B cell (primary cell): ENCODE data around the gene NOP9. TPM values are rescaled to one million over a fixed set of nuclear protein-coding genes. Genes with fewer than 3 reads are reported as not detected.

Experiments used
- ATAC-seq: fragments of 200-7000 bp; cut with Tn5 transposase; one replicate; pipeline ENCODE4 v1.10.0; 2021; ENCODE audit warnings: low read depth, mild to moderate bottlenecking, moderate number of reproducible peaks, moderate library complexity
- CTCF ChIA-PET: fragments of 350-600 bp; sonication (Branson Sonifier 250); formaldehyde crosslinking; loops from one replicate; lab custom pipeline; 2021; ENCODE audit warnings: antibody characterized with exemption, inconsistent platforms; lab: Charles Lee
- POLR2A ChIA-PET: fragments of 350-600 bp; sonication (Branson Sonifier 250); formaldehyde crosslinking; loops from one replicate; lab custom pipeline; 2021; ENCODE audit warnings: antibody characterized with exemption; lab: Charles Lee
- DNase-seq: peaks from one replicate; pipeline ENCODE4 v3.0.0; 2013
- H2AFZ ChIP-seq: 2 replicates; pipeline ENCODE4 v1.6.1; 2012; ENCODE audit warnings: mild to moderate bottlenecking, low read depth, low read length; ENCODE audit not compliant: insufficient read depth, poor library complexity, severe bottlenecking
- H3K27ac ChIP-seq, 2 donors: 1 replicate in 1 of 2; 2 replicates in 1 of 2; pipeline ENCODE4 v1.5.1; 2012 to 2013; ENCODE audit warnings: low read length in 2 of 2, mild to moderate bottlenecking in 2 of 2, moderate library complexity in 1 of 2
- H3K27me3 ChIP-seq, 4 experiments: fragments of 200-600 bp in 1 of 4; sonication (generic) in 1 of 4; replicated peaks in 1 of 4; 1 replicate in 2 of 4; 2 replicates in 2 of 4; pipeline versions ENCODE4 v1.6.1 to v1.7.0; 2013 to 2016; ENCODE audit warnings: low read length in 3 of 4, mild to moderate bottlenecking in 2 of 4, mixed read lengths in 1 of 4, moderate library complexity in 1 of 4; ENCODE audit not compliant: insufficient read depth in 4 of 4, control insufficient read depth in 3 of 4; ENCODE audit errors: control extremely low read depth in 1 of 4
- H3K36me3 ChIP-seq, 2 experiments: replicated peaks in 1 of 2; 1 replicate in 1 of 2; 2 replicates in 1 of 2; pipeline versions ENCODE4 v1.6.1 to v1.7.1; 2013; ENCODE audit warnings: low read length in 1 of 2; ENCODE audit not compliant: insufficient read depth in 2 of 2, control insufficient read depth in 1 of 2; ENCODE audit errors: control extremely low read depth in 1 of 2, extremely low read depth in 1 of 2
- H3K4me1 ChIP-seq, 2 donors: fragments of 200-600 bp in 1 of 2; sonication (generic) in 1 of 2; 1 replicate in 1 of 2; 2 replicates in 1 of 2; pipeline versions ENCODE4 v1.5.1 to v1.6.1; 2013 to 2017; ENCODE audit warnings: low read length in 2 of 2; ENCODE audit not compliant: control insufficient read depth in 2 of 2, insufficient read depth in 2 of 2
- H3K4me2 ChIP-seq: replicated peaks from 2 replicates; pipeline ENCODE3; 2012; ENCODE audit warnings: mild to moderate bottlenecking, low read depth, low read length; ENCODE audit not compliant: poor library complexity, severe bottlenecking
- H3K4me3 ChIP-seq, 5 experiments: fragments of 200-600 bp in 1 of 5; sonication (generic) in 1 of 5; 1 replicate in 3 of 5; 2 replicates in 2 of 5; pipeline versions ENCODE4 v1.5.1 to v1.7.0; 2011 to 2016; ENCODE audit warnings: low read length in 4 of 5, mild to moderate bottlenecking in 4 of 5, low read depth in 2 of 5, control low read depth in 1 of 5, moderate library complexity in 1 of 5; ENCODE audit not compliant: insufficient read depth in 1 of 5; ENCODE audit errors: control extremely low read depth in 1 of 5, extremely low read depth in 1 of 5
- H3K79me2 ChIP-seq: fragments of 200-600 bp; sonication (generic); one replicate; pipeline ENCODE4 v1.6.0; 2016; ENCODE audit warnings: low read length; ENCODE audit not compliant: control insufficient read depth, insufficient read depth
- H3K9ac ChIP-seq: fragments of 200-600 bp; sonication (generic); 2 replicates; pipeline ENCODE4 v1.6.1; 2017; ENCODE audit warnings: mild to moderate bottlenecking, low read length, moderate library complexity
- H3K9me3 ChIP-seq, 3 donors: one replicate each; pipeline versions ENCODE4 v1.6.1 to v1.7.1; 2013; ENCODE audit warnings: low read length in 2 of 3; ENCODE audit not compliant: control insufficient read depth in 2 of 3, insufficient read depth in 1 of 3; ENCODE audit errors: control extremely low read depth in 1 of 3
- H4K20me1 ChIP-seq: 2 replicates; pipeline ENCODE4 v1.6.0; 2012; ENCODE audit warnings: mild to moderate bottlenecking, low read length; ENCODE audit not compliant: insufficient read depth, control insufficient read depth, poor library complexity, severe bottlenecking
- H3K27ac Mint-ChIP-seq: one replicate; pipeline ENCODE4 v1.8.0; 2021; ENCODE audit warnings: mixed read lengths
- H3K27me3 Mint-ChIP-seq: one replicate; pipeline ENCODE4 v1.8.0; 2021; ENCODE audit warnings: mixed read lengths
- H3K4me1 Mint-ChIP-seq: one replicate; pipeline ENCODE4 v1.8.0; 2021; ENCODE audit warnings: mixed read lengths
- H3K4me3 Mint-ChIP-seq: one replicate; pipeline ENCODE4 v1.8.0; 2021; ENCODE audit warnings: mixed read lengths
- H3K9me3 Mint-ChIP-seq: one replicate; pipeline ENCODE4 v1.8.0; 2022; ENCODE audit warnings: mixed read lengths; ENCODE audit not compliant: insufficient read depth
- EZH2 ChIP-seq: IDR thresholded peaks from 2 replicates; pipeline ENCODE4 v1.6.1; 2012; ENCODE audit warnings: borderline replicate concordance, low read depth, mild to moderate bottlenecking, moderate library complexity, low read length; ENCODE audit not compliant: insufficient read depth, poor library complexity, severe bottlenecking
- WGBS: methylation state at CpG from one replicate; pipeline ENCODE4 v1.1.5; 2013; ENCODE audit warnings: missing lambda C conversion rate; ENCODE audit not compliant: insufficient coverage; 5-methylcytosine and 5-hydroxymethylcytosine counted together
- intact Hi-C: fragments of 100-400 bp; cut with micrococcal nuclease; formaldehyde crosslinking; loops from one replicate; pipeline ENCODE4 v1.10.0; 2022
- polyA plus RNA-seq: library from polyadenylated mRNA; depleted of rRNA; stranded (reverse); fragments of >200 nt; gene quantifications from 2 replicates; pipeline ENCODE4 v1.2.3, GENCODE V29; 2012
- total RNA-seq, 2 donors: library from RNA; stranded (reverse); fragments of 120-200 nt in 1 of 2; gene quantifications; 1 replicate in 1 of 2; 2 replicates in 1 of 2; pipeline versions ENCODE4 v1.2.3 to v1.2.4, GENCODE V29; 2013 to 2022
- TF ChIP-seq, protein P1 (sequence below): fragments of 200-600 bp; IDR thresholded peaks from one replicate; pipeline ENCODE4 v1.8.0; 2022; ENCODE audit warnings: antibody characterized with exemption, mild to moderate bottlenecking

Gene NOP9
- total and polyA plus RNA-seq, 2 donors (not counting 1 experiment from before 2014, with no cell fraction given): 9.7 to 22.6 TPM

- intact Hi-C loops: loop anchor here (5.0 kb wide), 1 partner anchor 297 kb away; no protein-coding TSS in a partner anchor
- DNase-seq: no peak
- H3K4me1 ChIP-seq: peaks cover 38 to 55% of the 10 kb centered on the region in 2 donors
- H3K9me3 ChIP-seq: no peaks in the 10 kb centered on the region
- ATAC-seq: no peak
- ChIA-PET POLR2A (interaction anchor here (1.3 to 2.0 kb wide), 4 partner anchors 13 to 121 kb away, joined by 5 to 17 read pairs (median 6); partner anchors contain the start of genes CHMP4A, KHNYN and RABGGTA), CTCF (interaction anchor here (0.8 to 9.4 kb wide), 27 partner anchors 12 to 389 kb away, joined by 3 to 116 read pairs (median 6); partner anchors contain the start of genes CBLN3, DHRS1, IPO4 and IRF9)
- TF ChIP-seq EZH2: no peak
- TF ChIP-seq, protein P1, sequence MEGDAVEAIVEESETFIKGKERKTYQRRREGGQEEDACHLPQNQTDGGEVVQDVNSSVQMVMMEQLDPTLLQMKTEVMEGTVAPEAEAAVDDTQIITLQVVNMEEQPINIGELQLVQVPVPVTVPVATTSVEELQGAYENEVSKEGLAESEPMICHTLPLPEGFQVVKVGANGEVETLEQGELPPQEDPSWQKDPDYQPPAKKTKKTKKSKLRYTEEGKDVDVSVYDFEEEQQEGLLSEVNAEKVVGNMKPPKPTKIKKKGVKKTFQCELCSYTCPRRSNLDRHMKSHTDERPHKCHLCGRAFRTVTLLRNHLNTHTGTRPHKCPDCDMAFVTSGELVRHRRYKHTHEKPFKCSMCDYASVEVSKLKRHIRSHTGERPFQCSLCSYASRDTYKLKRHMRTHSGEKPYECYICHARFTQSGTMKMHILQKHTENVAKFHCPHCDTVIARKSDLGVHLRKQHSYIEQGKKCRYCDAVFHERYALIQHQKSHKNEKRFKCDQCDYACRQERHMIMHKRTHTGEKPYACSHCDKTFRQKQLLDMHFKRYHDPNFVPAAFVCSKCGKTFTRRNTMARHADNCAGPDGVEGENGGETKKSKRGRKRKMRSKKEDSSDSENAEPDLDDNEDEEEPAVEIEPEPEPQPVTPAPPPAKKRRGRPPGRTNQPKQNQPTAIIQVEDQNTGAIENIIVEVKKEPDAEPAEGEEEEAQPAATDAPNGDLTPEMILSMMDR: no peak
- peak within 1 kb of the TSS; percentile 91 for H3K27ac Mint-ChIP-seq
- H3K9ac ChIP-seq: peak within 1 kb of the TSS; percentile 70
- H3K9me3 Mint-ChIP-seq: no peaks in the 10 kb centered on the region
- H3K36me3 ChIP-seq: peaks cover 3 to 38% of the 10 kb centered on the region in 2 experiments
- H2AFZ ChIP-seq: peak within 1 kb of the TSS; percentile 82
- H3K27me3 ChIP-seq: no peaks in the 10 kb centered on the region
- H3K27ac ChIP-seq: peak within 1 kb of the TSS; percentile 36 to 83
- WGBS: 94% methylated on average over 4 of the region's 5 CpGs
- peaks cover 58% of the 10 kb centered on the region for H3K4me1 Mint-ChIP-seq
- no peaks in the 10 kb centered on the region for H3K27me3 Mint-ChIP-seq
- peak within 1 kb of the TSS; percentile 84 for H3K4me3 Mint-ChIP-seq
- H3K4me3 ChIP-seq: peak within 1 kb of the TSS in 4 of 5 experiments; percentile 45 to 71 (median 60)
- H4K20me1 ChIP-seq: peaks cover 32% of the 10 kb centered on the region
- H3K4me2 ChIP-seq: peak within 1 kb of the TSS; percentile 92
- peaks cover 16% of the 10 kb centered on the region for H3K79me2 ChIP-seq
Observed at GRCh38 chr14:24309538-24310264, 10.1 kb downstream of the NOP9 start, which contains the start of gene LTB4R2. Gene LTB4R2, plus strand, starts transcription at chr14:24310140. Its CDS starts 525 bp downstream, at chr14:24310665.
